SU-DHL-6 (cell line): ENCODE measurements around the gene LRRC17.

Experiments used
- EZH2phosphoT487 ChIP-seq: fragments of 200-600 bp; sonication (generic), shearing (Covaris generic); conservative IDR thresholded peaks from 2 replicates; pipeline ENCODE4 v1.6.1; 2018; ENCODE audit warnings: mild to moderate bottlenecking, antibody characterized with exemption, low read length, moderate library complexity, mixed read lengths
- TF ChIP-seq, protein P1 (sequence below): fragments of 200-600 bp; sonication (generic); IDR thresholded peaks from one replicate; pipeline ENCODE4 v1.5.1; 2017; ENCODE audit warnings: antibody characterized with exemption, mild to moderate bottlenecking, low read length, moderate library complexity; ENCODE audit not compliant: insufficient read depth, poor library complexity, severe bottlenecking

DNA sequence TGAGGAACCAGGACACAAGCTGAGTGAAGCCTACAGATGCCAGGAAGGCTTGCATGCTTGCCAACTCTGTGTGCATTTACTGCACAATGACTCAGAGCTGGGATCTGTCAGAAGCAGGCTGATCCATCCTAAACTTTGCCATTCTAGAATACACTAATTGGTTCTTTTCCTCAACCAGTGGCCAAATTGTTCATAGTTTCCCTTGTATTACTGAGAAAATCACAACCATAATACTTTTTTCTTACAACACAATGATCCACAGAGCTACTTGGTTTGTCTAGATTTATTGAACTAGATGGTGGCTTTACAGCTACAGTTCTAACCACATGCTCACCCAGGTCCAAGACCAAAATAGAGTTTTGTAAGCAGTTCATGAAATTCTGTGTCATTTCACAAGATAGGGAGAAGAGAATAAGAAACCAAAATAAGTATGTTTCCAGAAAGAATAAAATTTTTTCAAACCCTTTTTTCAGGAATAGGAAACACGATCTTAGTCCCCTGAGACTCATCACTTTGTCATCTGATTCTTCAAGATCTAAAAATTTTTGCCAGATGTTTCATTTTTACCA, 21.0 kb upstream of the LRRC17 start:
- TF ChIP-seq, protein P1, sequence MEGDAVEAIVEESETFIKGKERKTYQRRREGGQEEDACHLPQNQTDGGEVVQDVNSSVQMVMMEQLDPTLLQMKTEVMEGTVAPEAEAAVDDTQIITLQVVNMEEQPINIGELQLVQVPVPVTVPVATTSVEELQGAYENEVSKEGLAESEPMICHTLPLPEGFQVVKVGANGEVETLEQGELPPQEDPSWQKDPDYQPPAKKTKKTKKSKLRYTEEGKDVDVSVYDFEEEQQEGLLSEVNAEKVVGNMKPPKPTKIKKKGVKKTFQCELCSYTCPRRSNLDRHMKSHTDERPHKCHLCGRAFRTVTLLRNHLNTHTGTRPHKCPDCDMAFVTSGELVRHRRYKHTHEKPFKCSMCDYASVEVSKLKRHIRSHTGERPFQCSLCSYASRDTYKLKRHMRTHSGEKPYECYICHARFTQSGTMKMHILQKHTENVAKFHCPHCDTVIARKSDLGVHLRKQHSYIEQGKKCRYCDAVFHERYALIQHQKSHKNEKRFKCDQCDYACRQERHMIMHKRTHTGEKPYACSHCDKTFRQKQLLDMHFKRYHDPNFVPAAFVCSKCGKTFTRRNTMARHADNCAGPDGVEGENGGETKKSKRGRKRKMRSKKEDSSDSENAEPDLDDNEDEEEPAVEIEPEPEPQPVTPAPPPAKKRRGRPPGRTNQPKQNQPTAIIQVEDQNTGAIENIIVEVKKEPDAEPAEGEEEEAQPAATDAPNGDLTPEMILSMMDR, result no peak
- no peak for TF ChIP-seq EZH2phosphoT487
